Neural progenitor cell (in vitro differentiated cells): Measurements from ENCODE around the gene GH1. TPM values are rescaled to one million over a fixed set of nuclear protein-coding genes. Genes with fewer than 3 reads are reported as not detected.

Experiments used
- DNase-seq: peaks from one replicate; pipeline ENCODE4 v3.0.0-alpha.2; 2016; ENCODE audit warnings: low spot score
- H2AFZ ChIP-seq: fragments of 200-600 bp; sonication (generic); replicated peaks from 2 replicates; pipeline ENCODE4 v1.6.1; 2016; ENCODE audit warnings: antibody characterized with exemption
- H3F3A ChIP-seq: fragments of 200-600 bp; sonication (generic); 2 replicates; pipeline ENCODE4 v1.6.1; 2016; ENCODE audit warnings: antibody characterized with exemption, low read depth
- H3K27ac ChIP-seq: fragments of 200-600 bp; sonication (generic); 2 replicates; pipeline ENCODE4 v1.5.1; 2016; ENCODE audit warnings: mild to moderate bottlenecking
- H3K27me3 ChIP-seq: fragments of 200-600 bp; sonication (generic); 2 replicates; pipeline ENCODE4 v1.6.1; 2016; ENCODE audit warnings: mild to moderate bottlenecking, moderate library complexity
- H3K36me3 ChIP-seq: fragments of 200-600 bp; sonication (generic); 2 replicates; pipeline ENCODE4 v1.5.1; 2016
- H3K4me1 ChIP-seq: fragments of 200-600 bp; sonication (generic); 2 replicates; pipeline ENCODE4 v1.6.1; 2016; ENCODE audit warnings: mixed run types
- H3K4me2 ChIP-seq: fragments of 200-600 bp; sonication (generic); 2 replicates; pipeline ENCODE4 v1.6.1; 2016
- H3K4me3 ChIP-seq: fragments of 200-600 bp; sonication (generic); 2 replicates; pipeline ENCODE4 v1.5.1; 2016
- H3K79me2 ChIP-seq: fragments of 200-600 bp; sonication (generic); 2 replicates; pipeline ENCODE4 v1.6.1; 2016; ENCODE audit warnings: low read depth
- H3K9ac ChIP-seq: fragments of 200-600 bp; sonication (generic); 2 replicates; pipeline ENCODE4 v1.6.1; 2016
- H3K9me3 ChIP-seq: fragments of 200-600 bp; sonication (generic); 2 replicates; pipeline ENCODE4 v1.5.1; 2016; ENCODE audit warnings: low read depth
- H4K20me1 ChIP-seq: fragments of 200-600 bp; sonication (generic); 2 replicates; pipeline ENCODE4 v1.6.1; 2016; ENCODE audit warnings: low read depth
- H3K27ac Mint-ChIP-seq: 3 replicates; pipeline ENCODE4 v1.8.0; 2021; ENCODE audit warnings: mixed read lengths
- H3K27me3 Mint-ChIP-seq: 2 replicates; pipeline ENCODE4 v1.8.0; 2022; ENCODE audit warnings: low read depth, mild to moderate bottlenecking, inconsistent platforms, moderate library complexity, mixed read lengths; ENCODE audit not compliant: insufficient read depth
- H3K36me3 Mint-ChIP-seq: 3 replicates; pipeline ENCODE4 v1.8.0; 2021; ENCODE audit warnings: mixed read lengths
- H3K4me1 Mint-ChIP-seq: 3 replicates; pipeline ENCODE4 v1.8.0; 2021; ENCODE audit warnings: mixed read lengths
- H3K4me3 Mint-ChIP-seq: 3 replicates; pipeline ENCODE4 v1.8.0; 2021; ENCODE audit warnings: mild to moderate bottlenecking, moderate library complexity, mixed read lengths
- H3K9me3 Mint-ChIP-seq: 3 replicates; pipeline ENCODE4 v1.8.0; 2020; ENCODE audit warnings: mixed read lengths
- CTCF ChIP-seq: fragments of 200-600 bp; sonication (generic); IDR thresholded peaks from 2 replicates; pipeline ENCODE4 v1.5.1; 2017; ENCODE audit warnings: antibody characterized with exemption, mild to moderate bottlenecking
- EZH2 ChIP-seq: fragments of 200-600 bp; sonication (generic); IDR thresholded peaks from 2 replicates; pipeline ENCODE4 v1.6.1; 2017; ENCODE audit warnings: antibody characterized with exemption, mild to moderate bottlenecking, moderate library complexity
- EZH2phosphoT487 ChIP-seq: fragments of 200-600 bp; sonication (generic); IDR thresholded peaks from 2 replicates; pipeline ENCODE4 v1.6.1; 2017; ENCODE audit warnings: antibody characterized with exemption
- total RNA-seq: library from RNA; depleted of rRNA; stranded (reverse); fragments of >200 nt; gene quantifications from 2 replicates; pipeline ENCODE4 v1.2.3, GENCODE V29; 2015; ENCODE audit warnings: low replicate concordance

The GH1 gene
- total RNA-seq, 1 donor from 2014 or later: not detected

DNA sequence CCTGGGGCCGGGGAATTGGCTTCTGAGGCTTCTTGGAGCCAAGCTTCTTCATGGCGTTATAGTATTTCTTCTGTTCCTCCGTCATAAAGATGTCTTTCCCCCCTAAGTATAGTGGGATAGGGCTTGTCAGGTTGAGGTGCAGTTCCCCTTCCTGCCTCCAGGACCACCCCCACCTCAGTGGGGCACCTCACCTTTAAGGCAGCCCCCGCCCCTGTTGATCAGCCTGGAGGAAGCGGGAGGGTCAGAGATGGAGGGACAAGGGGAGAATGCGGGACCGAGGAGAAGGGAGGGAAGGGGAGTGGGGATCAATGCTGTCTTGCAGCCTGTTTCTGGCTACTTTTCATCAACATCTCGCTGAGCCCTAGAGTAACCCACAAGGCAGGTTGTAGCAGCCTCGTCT, 25.1 kb upstream of the GH1 start:
- Histone ChIP-seq H3K27ac (no peak overlapping the region), H3F3A (no peaks in the 10 kb centered on the region), H3K27me3 (no peaks in the 10 kb centered on the region), H3K9me3 (no peaks in the 10 kb centered on the region), H3K4me1 (peaks cover under 1% of the 10 kb centered on the region), H3K4me3 (no peak overlapping the region), H3K79me2 (no peaks in the 10 kb centered on the region), H4K20me1 (no peaks in the 10 kb centered on the region), H2AFZ (no peak overlapping the region), H3K36me3 (no peaks in the 10 kb centered on the region), H3K4me2 (no peak overlapping the region), H3K9ac (no peak overlapping the region)
- Mint-ChIP-seq H3K4me3 (no peak overlapping the region), H3K27me3 (peaks cover 3% of the 10 kb centered on the region), H3K27ac (no peak overlapping the region), H3K4me1 (peaks cover 19% of the 10 kb centered on the region), H3K9me3 (no peaks in the 10 kb centered on the region), H3K36me3 (no peaks in the 10 kb centered on the region)
- TF ChIP-seq EZH2 (no peak), CTCF (peak; percentile 25)
- no peak for DNase-seq

DNA sequence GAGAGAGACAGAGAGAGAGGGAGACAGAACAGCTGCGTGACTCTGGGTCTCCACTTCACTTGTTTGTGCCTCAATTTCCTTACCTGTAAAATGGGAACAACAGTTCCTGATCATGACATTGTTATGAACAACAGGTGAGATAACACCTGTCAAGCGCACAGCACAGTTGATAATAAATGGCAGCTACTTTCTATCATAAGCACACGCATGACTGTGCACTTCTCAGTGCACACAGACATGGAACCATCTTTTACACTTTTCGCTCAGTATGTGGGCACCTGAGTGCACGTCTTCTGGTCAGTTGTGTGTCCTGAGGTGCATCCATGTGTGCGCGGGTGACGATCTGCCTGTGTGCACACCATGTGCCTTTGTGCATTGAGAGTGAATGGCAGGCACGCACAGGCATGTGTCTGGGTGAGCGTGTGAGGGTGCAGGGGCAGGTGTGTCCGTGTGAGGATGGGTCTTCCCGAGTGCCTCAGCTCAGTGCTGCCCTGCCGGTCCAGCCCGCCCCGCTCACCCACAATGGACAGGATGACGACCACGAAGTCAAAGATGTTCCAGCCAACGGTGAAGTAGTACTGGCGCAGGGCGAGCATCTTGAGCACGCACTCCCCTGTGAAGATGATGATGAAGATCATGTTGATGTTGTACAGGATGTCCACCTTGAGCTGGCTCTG, 23.8 kb upstream of the GH1 start:
- peaks cover 31% of the 10 kb centered on the region for H3K4me1 Mint-ChIP-seq
- no peaks in the 10 kb centered on the region for H3K36me3 Mint-ChIP-seq
- no peak overlapping the region for H3K27ac Mint-ChIP-seq
- Histone ChIP-seq H3K4me1 (peaks cover 8% of the 10 kb centered on the region), H3F3A (no peaks in the 10 kb centered on the region), H3K79me2 (no peaks in the 10 kb centered on the region), H3K4me2 (no peak overlapping the region), H4K20me1 (no peaks in the 10 kb centered on the region), H3K27ac (no peak overlapping the region), H3K36me3 (no peaks in the 10 kb centered on the region), H3K9ac (no peak overlapping the region), H2AFZ (no peak overlapping the region), H3K27me3 (no peaks in the 10 kb centered on the region), H3K9me3 (no peaks in the 10 kb centered on the region), H3K4me3 (no peak overlapping the region)
- no peak for TF ChIP-seq CTCF
- no peak for TF ChIP-seq EZH2phosphoT487
- TF ChIP-seq EZH2: no peak
- no peaks in the 10 kb centered on the region for H3K27me3 Mint-ChIP-seq
- no peaks in the 10 kb centered on the region for H3K9me3 Mint-ChIP-seq
- DNase-seq: no peak
- H3K4me3 Mint-ChIP-seq: no peak overlapping the region

- no peak overlapping the region for H3K4me3 ChIP-seq
- no peaks in the 10 kb centered on the region for H3F3A ChIP-seq
- no peaks in the 10 kb centered on the region for H3K36me3 ChIP-seq
- H3K4me3 Mint-ChIP-seq: no peak overlapping the region
- H2AFZ ChIP-seq: no peak overlapping the region
- no peaks in the 10 kb centered on the region for H3K36me3 Mint-ChIP-seq
- no peaks in the 10 kb centered on the region for H3K9me3 ChIP-seq
- no peaks in the 10 kb centered on the region for H3K9me3 Mint-ChIP-seq
- no peak overlapping the region for H3K27ac Mint-ChIP-seq
- H3K27me3 Mint-ChIP-seq: no peaks in the 10 kb centered on the region
- H3K4me1 Mint-ChIP-seq: peaks cover 36% of the 10 kb centered on the region
- H3K4me2 ChIP-seq: no peak overlapping the region
- DNase-seq: no peak
- H3K27me3 ChIP-seq: no peaks in the 10 kb centered on the region
- H4K20me1 ChIP-seq: no peaks in the 10 kb centered on the region
- H3K9ac ChIP-seq: no peak overlapping the region
- H3K79me2 ChIP-seq: no peaks in the 10 kb centered on the region
- H3K27ac ChIP-seq: no peak overlapping the region
- H3K4me1 ChIP-seq: peaks cover 8% of the 10 kb centered on the region
- no peak for TF ChIP-seq EZH2phosphoT487
- TF ChIP-seq CTCF: no peak
- no peak for TF ChIP-seq EZH2
Observed at GRCh38 chr17:63941751-63942150, 23.1 kb upstream of the GH1 start.
